ENCODE results near the gene CHMP2A. TPM values are rescaled to one million over a fixed set of nuclear protein-coding genes. Genes with fewer than 3 reads are reported as not detected.
A peak's percentile ranks its signal among the peaks of the same experiment; 100 is the strongest.

Gene CHMP2A
- total RNA-seq, 1 donor from 2014 or later: 137 TPM

DNA sequence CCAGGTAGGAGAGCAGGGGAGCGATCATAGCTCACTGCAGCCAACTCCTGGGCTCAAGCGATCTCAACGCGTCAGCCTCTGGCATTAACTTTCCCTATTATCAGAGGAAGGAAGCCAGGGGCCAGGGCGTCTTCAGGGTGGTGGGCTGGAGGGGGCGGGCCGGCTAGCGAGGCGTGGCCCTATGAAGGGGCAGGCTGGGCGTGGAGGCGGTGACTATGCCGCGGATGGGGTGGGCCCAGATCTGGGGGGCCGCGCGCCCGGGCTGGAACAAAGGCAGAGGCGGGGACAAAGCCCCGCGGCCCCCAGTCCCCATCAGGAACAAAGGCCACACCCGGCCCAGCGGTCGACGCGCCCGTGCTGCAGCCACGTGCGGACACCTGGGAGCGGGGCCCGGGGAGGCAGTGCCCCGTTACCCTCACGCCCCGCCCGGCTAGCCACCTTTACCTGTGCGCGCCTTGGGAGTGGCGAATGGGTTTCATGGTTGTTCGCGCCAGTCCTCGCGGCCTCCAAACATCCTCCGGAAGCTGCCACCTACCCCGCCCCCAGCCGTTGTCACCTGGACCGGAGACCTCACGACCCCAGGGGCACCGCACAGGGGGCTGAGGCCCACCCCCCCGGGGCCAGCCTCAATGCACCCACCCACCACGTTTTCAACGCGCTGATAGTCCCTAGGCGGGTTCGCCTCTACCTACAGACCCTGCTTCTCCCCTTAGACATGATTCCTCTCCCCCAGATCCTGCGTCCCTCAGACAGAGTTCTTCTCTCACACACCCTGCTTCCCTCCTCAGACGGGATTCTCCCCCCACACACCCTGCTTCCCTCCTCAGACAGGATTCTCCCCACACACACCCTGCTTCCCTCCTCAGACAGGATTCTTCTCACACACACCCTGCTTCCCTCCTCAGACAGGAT lies 16.4 kb downstream of the CHMP2A start:
- TF ChIP-seq, protein P1, sequence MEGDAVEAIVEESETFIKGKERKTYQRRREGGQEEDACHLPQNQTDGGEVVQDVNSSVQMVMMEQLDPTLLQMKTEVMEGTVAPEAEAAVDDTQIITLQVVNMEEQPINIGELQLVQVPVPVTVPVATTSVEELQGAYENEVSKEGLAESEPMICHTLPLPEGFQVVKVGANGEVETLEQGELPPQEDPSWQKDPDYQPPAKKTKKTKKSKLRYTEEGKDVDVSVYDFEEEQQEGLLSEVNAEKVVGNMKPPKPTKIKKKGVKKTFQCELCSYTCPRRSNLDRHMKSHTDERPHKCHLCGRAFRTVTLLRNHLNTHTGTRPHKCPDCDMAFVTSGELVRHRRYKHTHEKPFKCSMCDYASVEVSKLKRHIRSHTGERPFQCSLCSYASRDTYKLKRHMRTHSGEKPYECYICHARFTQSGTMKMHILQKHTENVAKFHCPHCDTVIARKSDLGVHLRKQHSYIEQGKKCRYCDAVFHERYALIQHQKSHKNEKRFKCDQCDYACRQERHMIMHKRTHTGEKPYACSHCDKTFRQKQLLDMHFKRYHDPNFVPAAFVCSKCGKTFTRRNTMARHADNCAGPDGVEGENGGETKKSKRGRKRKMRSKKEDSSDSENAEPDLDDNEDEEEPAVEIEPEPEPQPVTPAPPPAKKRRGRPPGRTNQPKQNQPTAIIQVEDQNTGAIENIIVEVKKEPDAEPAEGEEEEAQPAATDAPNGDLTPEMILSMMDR (conservative IDR thresholded peaks at IDR 0.05; ENCODE audit: low read depth, low read length): no peak
- H3K4me3 ChIP-seq (ENCODE audit: low read depth, low read length): peak overlapping the region; percentile 40
- DNase-seq (ENCODE audit: low read depth): no peak

DNA sequence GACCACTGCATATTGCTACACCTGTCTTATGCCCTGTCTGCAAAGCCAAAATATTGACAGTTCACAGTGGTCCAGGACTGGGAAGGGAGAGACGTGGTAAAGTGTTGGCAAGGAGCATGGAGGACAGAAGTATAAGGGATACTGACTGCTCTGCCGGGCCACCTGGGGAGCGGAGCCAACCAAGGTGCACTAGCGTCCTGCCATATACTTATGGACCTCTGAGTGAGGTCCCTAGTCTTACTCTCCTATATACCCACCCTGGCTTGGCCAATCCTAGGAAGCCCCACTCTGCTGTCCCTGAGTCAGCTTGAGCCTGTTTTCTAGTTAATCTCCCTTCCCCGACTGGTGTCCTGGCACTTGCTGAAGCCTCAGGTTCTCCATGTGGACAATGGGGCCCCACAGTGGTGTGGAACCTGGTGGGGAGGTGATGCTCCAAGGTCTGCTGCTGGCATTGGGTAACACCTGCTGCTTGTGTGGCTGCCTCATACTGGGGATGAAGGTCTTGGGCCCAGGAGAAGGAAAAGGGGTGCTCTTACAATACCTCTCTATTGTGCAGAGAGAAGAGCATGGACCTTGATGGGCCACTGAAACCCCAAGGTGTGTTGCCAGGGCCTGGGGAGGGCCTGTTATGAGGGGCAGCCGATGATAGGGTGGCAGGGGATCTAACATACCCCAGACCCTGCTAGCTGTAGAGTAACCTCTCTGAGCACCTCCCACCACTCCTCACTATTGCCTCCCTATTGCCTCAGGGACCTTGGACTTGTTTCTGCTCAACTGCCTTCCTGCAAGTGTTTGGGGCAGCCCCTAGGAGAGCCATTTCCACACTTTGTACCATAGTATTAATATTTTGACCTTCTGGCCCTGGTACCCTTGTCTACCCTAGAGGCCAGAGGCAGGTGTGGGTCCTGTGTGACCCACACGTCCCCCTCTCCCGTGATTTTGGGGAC lies 17.8 kb downstream of the CHMP2A start:
- DNase-seq (ENCODE audit: low read depth): no peak
- H3K4me3 ChIP-seq (ENCODE audit: low read depth, low read length): no peak overlapping the region
- TF ChIP-seq, protein P1 (conservative IDR thresholded peaks at IDR 0.05; ENCODE audit: low read depth, low read length): no peak

DNA sequence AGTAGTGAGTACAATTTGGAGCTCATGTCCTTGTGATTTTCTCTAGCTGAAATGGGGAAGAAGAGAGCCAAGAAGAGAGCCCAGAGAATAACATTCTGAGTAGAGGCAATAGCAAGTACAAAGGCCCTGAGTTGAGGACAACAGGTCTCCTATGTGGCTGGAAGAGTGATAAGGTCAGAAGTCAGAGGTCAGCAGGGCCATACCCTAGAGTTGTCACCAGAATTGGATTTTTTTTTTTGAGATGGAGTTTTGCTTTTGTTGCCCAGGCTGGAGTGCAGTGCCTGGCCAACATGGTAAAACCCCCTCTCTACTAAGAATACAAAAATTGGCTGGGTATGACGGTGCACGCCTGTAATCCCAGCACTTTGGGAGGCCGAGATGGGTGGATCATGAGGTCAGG lies 19.0 kb downstream of the CHMP2A start:
- H3K4me3 ChIP-seq (ENCODE audit: low read depth, low read length): no peak overlapping the region
- DNase-seq (ENCODE audit: low read depth): no peak
- TF ChIP-seq, protein P1 (conservative IDR thresholded peaks at IDR 0.05; ENCODE audit: low read depth, low read length): no peak

DNA sequence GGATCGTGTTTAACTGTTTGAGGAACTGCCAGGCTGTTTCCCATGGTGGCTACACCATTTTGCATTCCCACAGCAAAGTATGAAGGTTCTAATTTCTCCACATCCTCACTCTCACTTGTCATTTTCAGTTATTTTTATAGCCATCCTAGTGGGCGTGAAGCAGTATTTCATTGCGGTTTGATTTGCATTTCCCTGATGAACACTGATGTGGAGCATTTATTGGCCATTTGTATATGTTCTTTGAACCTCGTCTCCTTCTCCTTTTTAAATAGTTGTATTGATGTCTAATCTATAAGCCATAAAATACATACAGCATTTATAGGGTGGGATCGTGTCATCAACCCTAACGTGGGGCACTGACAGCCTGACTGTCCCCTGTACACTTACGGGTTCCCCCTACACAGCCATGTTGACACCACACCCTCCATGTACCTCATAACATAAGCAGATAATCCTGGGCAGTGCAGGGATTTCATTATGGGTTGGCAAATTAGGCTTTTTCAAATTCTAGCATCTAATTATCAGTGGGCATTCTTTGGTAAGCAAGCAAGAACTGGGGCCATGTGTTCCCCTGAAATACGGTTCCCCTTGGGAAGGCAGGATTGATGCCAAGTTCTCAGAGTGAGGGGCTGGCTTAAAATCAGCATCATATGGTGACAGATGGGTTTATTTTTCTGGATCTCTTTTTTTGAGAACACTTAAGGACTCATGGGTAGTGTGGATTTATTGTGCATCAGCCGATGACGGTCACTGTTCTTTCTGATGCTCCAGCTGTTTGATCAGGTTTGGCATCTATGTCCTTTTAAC lies 23.7 kb downstream of the CHMP2A start:
- no peak overlapping the region for H3K4me3 ChIP-seq (ENCODE audit: low read depth, low read length)
- TF ChIP-seq, protein P1 (conservative IDR thresholded peaks at IDR 0.05; ENCODE audit: low read depth, low read length): no peak
- DNase-seq (ENCODE audit: low read depth): no peak

DNA sequence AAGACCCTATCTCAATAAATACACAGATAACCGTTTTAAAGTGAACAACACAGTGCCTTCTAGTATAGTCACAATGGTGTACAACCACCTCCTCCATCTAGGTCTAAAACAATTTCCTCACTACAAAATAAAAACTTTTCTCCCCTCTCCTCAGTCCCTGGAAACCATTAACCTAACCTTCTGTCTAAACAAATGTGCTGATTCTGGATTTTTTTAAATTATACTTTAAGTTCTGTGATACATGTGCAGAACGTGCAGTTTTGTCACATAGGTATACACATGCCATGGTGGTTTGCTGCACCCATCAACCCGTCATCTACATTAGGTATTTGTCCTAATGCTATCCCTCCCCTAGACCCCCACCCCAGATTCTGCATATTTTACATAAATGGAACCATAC lies 25.5 kb downstream of the CHMP2A start:
- TF ChIP-seq, protein P1 (conservative IDR thresholded peaks at IDR 0.05; ENCODE audit: low read depth, low read length): no peak
- H3K4me3 ChIP-seq (ENCODE audit: low read depth, low read length): no peak overlapping the region
- DNase-seq (ENCODE audit: low read depth): no peak

DNA sequence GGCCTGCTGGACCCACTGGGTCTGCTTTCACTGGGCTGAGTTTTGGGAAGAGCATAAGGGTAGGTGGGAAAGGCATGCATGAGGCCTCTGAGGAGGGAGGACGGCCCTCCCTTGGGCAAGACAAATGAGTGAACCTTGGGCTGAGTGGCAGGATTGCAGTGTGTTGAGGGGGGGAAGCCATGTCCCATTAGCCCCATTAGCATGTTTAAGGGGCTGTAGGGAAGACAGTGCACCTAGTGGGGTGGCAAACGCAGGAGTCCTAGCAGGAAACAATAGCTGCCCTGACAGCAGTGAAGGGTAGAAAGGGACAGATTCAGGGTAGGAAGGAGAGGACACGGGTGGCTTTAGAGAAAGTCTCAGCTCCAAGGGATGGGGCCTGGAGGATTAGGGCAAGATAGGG lies 32.2 kb downstream of the CHMP2A start:
- DNase-seq (ENCODE audit: low read depth): no peak
- no peak overlapping the region for H3K4me3 ChIP-seq (ENCODE audit: low read depth, low read length)
- TF ChIP-seq, protein P1 (conservative IDR thresholded peaks at IDR 0.05; ENCODE audit: low read depth, low read length): no peak

Measured in epithelial cell of proximal tubule (primary cell).